Esophagus (tissue), 2 donors: ENCODE data around the gene SPTAN1. TPM values are rescaled to one million over a fixed set of nuclear protein-coding genes. Genes with fewer than 3 reads are reported as not detected.

Experiments
- H3K27ac ChIP-seq, 2 donors: one replicate each; pipeline ENCODE4 v1.5.1; 2013; ENCODE audit warnings: low read depth in 2 of 2, mild to moderate bottlenecking in 2 of 2, inconsistent platforms in 1 of 2, low read length in 1 of 2, moderate library complexity in 1 of 2
- H3K27me3 ChIP-seq, 2 donors: one replicate each; pipeline ENCODE4 v1.6.1; 2013; ENCODE audit warnings: low read length in 2 of 2, control low read depth in 1 of 2, mild to moderate bottlenecking in 1 of 2; ENCODE audit not compliant: insufficient read depth in 2 of 2, control insufficient read depth in 1 of 2
- H3K36me3 ChIP-seq, 2 donors: one replicate each; pipeline ENCODE4 v1.6.1; 2013; ENCODE audit warnings: low read length in 1 of 2; ENCODE audit not compliant: control insufficient read depth in 2 of 2, insufficient read depth in 2 of 2
- H3K4me1 ChIP-seq, 2 donors: one replicate each; pipeline ENCODE4 v1.6.1; 2013; ENCODE audit warnings: low read length in 1 of 2; ENCODE audit not compliant: control insufficient read depth in 2 of 2, insufficient read depth in 2 of 2
- H3K4me3 ChIP-seq, 2 donors: one replicate each; pipeline ENCODE4 v1.5.1; 2013; ENCODE audit warnings: low read length in 2 of 2, mild to moderate bottlenecking in 2 of 2, low read depth in 1 of 2, moderate library complexity in 1 of 2
- H3K9me3 ChIP-seq, 2 donors: one replicate each; pipeline ENCODE4 v1.6.1; 2013; ENCODE audit warnings: mild to moderate bottlenecking in 2 of 2, low read depth in 1 of 2, low read length in 1 of 2, moderate library complexity in 1 of 2; ENCODE audit not compliant: control insufficient read depth in 2 of 2, insufficient read depth in 1 of 2
- WGBS, 2 donors: extraction: QIAGEN DNeasy Blood & Tissue Kit; methylation state at CpG; one replicate each; pipeline ENCODE4 v1.1.7; 2013; 5-methylcytosine and 5-hydroxymethylcytosine counted together
- polyA plus RNA-seq, 2 donors: library from polyadenylated mRNA; stranded (reverse); fragments of 200-250 nt; gene quantifications; one replicate each; pipeline ENCODE4 v1.2.3, GENCODE V29; 2013
- donor health status: healthy with polysubstance abuse.
- donor health status: Bipolar disorder and iron deficiency.

Gene SPTAN1
- polyA plus RNA-seq, 2 donors: 101 to 109 TPM

- WGBS, 2 donors: 100% methylated on average over 1 of the region's 1 CpG
- Histone ChIP-seq H3K27ac (no peak overlapping the region), H3K27me3 (no peaks in the 10 kb centered on the region), H3K4me3 (no peak overlapping the region), H3K36me3 (peaks cover 50 to 51% of the 10 kb centered on the region in 2 donors), H3K4me1 (no peaks in the 10 kb centered on the region), H3K9me3 (no peaks in the 10 kb centered on the region)
Observed at GRCh38 chr9:128614728-128615127, 62.3 kb downstream of the SPTAN1 start.

DNA sequence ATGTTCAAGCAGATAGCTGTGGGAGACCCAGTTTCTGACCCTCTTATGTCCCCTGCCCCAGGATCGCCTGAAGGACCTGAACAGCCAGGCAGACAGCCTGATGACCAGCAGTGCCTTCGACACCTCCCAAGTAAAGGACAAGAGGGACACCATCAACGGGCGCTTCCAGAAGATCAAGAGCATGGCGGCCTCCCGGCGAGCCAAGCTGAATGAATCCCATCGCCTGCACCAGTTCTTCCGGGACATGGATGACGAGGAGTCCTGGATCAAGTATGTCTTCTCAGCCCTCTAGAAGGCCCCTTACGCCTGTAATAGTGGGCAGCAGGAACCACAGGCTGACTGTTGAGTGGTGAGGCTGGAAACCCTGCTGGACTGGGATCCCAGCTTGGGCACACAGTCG is 63.2 kb downstream of the SPTAN1 start:
- no peaks in the 10 kb centered on the region for H3K27me3 ChIP-seq
- no peak overlapping the region for H3K4me3 ChIP-seq
- H3K27ac ChIP-seq: no peak overlapping the region
- no peaks in the 10 kb centered on the region for H3K9me3 ChIP-seq
- WGBS, 2 donors: 95 to 97% methylated on average over 12 of the region's 12 CpGs
- peaks cover 53 to 54% of the 10 kb centered on the region in 2 donors for H3K36me3 ChIP-seq
- H3K4me1 ChIP-seq: no peaks in the 10 kb centered on the region

DNA sequence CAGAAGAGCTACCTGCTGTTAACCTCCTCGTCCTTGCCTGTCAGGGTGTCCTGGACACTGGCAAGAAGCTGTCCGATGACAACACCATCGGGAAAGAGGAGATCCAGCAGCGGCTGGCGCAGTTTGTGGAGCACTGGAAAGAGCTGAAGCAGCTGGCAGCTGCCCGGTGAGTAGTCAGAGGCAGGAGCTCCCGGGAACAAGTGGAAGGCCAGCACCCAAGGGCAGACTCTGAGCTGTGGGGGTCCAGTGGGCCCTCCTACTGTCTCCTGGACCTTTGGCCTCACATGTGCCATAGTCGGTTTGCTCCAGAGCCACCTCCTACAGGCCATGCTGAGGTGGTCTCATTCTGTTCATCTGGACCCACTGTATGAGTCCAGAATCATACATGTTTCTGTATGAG is 65.6 kb downstream of the SPTAN1 start:
- Histone ChIP-seq H3K4me3 (no peak overlapping the region), H3K27me3 (no peaks in the 10 kb centered on the region), H3K36me3 (peaks cover 52 to 54% of the 10 kb centered on the region in 2 donors), H3K4me1 (no peaks in the 10 kb centered on the region), H3K9me3 (no peaks in the 10 kb centered on the region), H3K27ac (no peak overlapping the region)
- 94 to 95% methylated on average over 8 of the region's 8 CpGs for WGBS, 2 donors

DNA sequence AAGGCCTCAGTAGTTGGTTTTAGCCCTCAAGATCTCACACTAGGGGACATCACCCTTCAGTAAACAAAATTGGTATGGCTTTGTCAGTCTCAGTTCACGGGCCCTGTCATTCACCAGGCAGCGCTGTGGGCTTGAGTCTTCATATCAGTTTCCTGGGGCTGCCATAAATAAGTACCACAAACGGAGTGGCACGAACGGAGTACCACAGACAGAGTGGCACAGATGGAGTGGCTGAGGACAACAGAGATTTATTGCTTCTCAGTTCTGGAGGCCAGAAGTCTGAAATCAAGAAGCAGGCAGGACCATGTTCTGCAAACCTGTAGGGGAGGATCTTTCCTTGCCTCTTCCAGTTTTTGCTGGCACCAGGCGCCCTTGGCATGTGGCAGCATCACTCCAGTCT is 66.7 kb downstream of the SPTAN1 start:
- Histone ChIP-seq H3K4me1 (no peaks in the 10 kb centered on the region), H3K27me3 (no peaks in the 10 kb centered on the region), H3K9me3 (no peaks in the 10 kb centered on the region), H3K27ac (no peak overlapping the region), H3K36me3 (peaks cover 47 to 48% of the 10 kb centered on the region in 2 donors), H3K4me3 (no peak overlapping the region)
- WGBS, 2 donors: 95 to 99% methylated on average over 6 of the region's 6 CpGs

DNA sequence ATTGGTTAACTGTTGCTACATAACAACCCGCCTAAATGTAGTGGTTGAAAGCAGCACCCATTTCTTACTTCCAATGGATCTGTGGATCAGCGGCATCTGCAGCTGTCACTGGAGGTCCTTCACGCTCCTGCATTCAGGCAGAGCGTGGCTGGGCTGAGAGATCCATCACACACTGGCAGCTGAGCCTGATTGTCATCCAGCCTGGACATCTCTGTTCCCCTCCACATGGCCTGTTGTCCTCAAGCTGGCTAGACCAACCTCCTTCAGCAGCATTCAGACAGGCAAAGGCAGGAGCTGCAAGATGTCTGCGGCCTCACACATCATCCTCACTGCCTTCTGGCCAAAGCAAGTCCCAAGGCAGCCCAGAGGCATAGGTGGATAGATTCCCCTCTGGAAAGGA is 67.4 kb downstream of the SPTAN1 start:
- Histone ChIP-seq H3K9me3 (no peaks in the 10 kb centered on the region), H3K36me3 (peaks cover 45 to 53% of the 10 kb centered on the region in 2 donors), H3K27me3 (no peaks in the 10 kb centered on the region), H3K4me3 (no peak overlapping the region), H3K27ac (no peak overlapping the region), H3K4me1 (no peaks in the 10 kb centered on the region)
- WGBS, 2 donors: 97 to 98% methylated on average over 5 of the region's 5 CpGs

- H3K9me3 ChIP-seq: no peaks in the 10 kb centered on the region
- H3K4me3 ChIP-seq: no peak overlapping the region
- H3K4me1 ChIP-seq: peaks cover 0 to 2% of the 10 kb centered on the region in 2 donors
- H3K27me3 ChIP-seq: no peaks in the 10 kb centered on the region
- no peak overlapping the region for H3K27ac ChIP-seq
- WGBS, 2 donors: 75 to 77% methylated on average over 14 of the region's 14 CpGs
- peaks cover 42 to 67% of the 10 kb centered on the region in 2 donors for H3K36me3 ChIP-seq
Observed at GRCh38 chr9:128621730-128622455, 69.5 kb downstream of the SPTAN1 start.

GRCh38 chr9:128624566-128624965 is 72.2 kb downstream of the SPTAN1 start:
- Histone ChIP-seq H3K36me3 (peaks cover 41 to 72% of the 10 kb centered on the region in 2 donors), H3K27me3 (no peaks in the 10 kb centered on the region), H3K27ac (no peak overlapping the region), H3K4me3 (no peak overlapping the region), H3K9me3 (no peaks in the 10 kb centered on the region), H3K4me1 (peaks cover 0 to 16% of the 10 kb centered on the region in 2 donors)
- WGBS, 2 donors: 75 to 85% methylated on average over 10 of the region's 10 CpGs

GRCh38 chr9:128625391-128626146 is 73.2 kb downstream of the SPTAN1 start:
- Histone ChIP-seq H3K4me1 (peaks cover 0 to 16% of the 10 kb centered on the region in 2 donors), H3K27me3 (no peaks in the 10 kb centered on the region), H3K9me3 (no peaks in the 10 kb centered on the region), H3K4me3 (no peak overlapping the region), H3K36me3 (peaks cover 39 to 72% of the 10 kb centered on the region in 2 donors), H3K27ac (no peak overlapping the region)
- WGBS, 2 donors: 71 to 84% methylated on average over 20 of the region's 20 CpGs

- Histone ChIP-seq H3K27ac (no peak overlapping the region), H3K27me3 (no peaks in the 10 kb centered on the region), H3K4me1 (peaks cover 0 to 16% of the 10 kb centered on the region in 2 donors), H3K4me3 (no peak overlapping the region), H3K36me3 (peaks cover 33 to 69% of the 10 kb centered on the region in 2 donors), H3K9me3 (no peaks in the 10 kb centered on the region)
- WGBS, 2 donors: 88 to 89% methylated on average over 16 of the region's 16 CpGs
Observed at GRCh38 chr9:128626181-128626580, 73.8 kb downstream of the SPTAN1 start.
